NOMO-1 (cell line): Measurements from ENCODE around the gene YTHDC1.

Experiments used
- DNase-seq, 2 experiments: peaks; one replicate each; lab custom pipeline; 2025; ENCODE audit not compliant: unreplicated experiment in 2 of 2; lab: John Stamatoyannopoulos, UW

The YTHDC1 gene

GRCh38 chr4:68360231-68360968, 10.5 kb upstream of the YTHDC1 start:
- no peak for DNase-seq

GRCh38 chr4:68359508-68359907, 9.6 kb upstream of the YTHDC1 start:
- no peak for DNase-seq

- DNase-seq: no peak
Observed at GRCh38 chr4:68358988-68359387, 9.1 kb upstream of the YTHDC1 start.

GRCh38 chr4:68352791-68353190, 2.9 kb upstream of the YTHDC1 start:
- DNase-seq: no peak

- DNase-seq: peak; percentile 30 to 71
Observed at GRCh38 chr4:68349279-68349648, 626 bp downstream of the YTHDC1 start.

- no peak for DNase-seq
Observed at GRCh38 chr4:68348577-68348976, 1.3 kb downstream of the YTHDC1 start.

GRCh38 chr4:68347845-68348244, 2.0 kb downstream of the YTHDC1 start:
- DNase-seq: no peak

- no peak for DNase-seq
Observed at GRCh38 chr4:68346461-68346860, 3.4 kb downstream of the YTHDC1 start.

GRCh38 chr4:68344785-68345184, 5.1 kb downstream of the YTHDC1 start:
- DNase-seq: no peak

GRCh38 chr4:68344049-68344448, 5.8 kb downstream of the YTHDC1 start:
- no peak for DNase-seq

- DNase-seq: no peak
Observed at GRCh38 chr4:68342134-68342533, 7.8 kb downstream of the YTHDC1 start.

- no peak for DNase-seq
Observed at GRCh38 chr4:68338625-68339024, 11.3 kb downstream of the YTHDC1 start.

- DNase-seq: no peak
Observed at GRCh38 chr4:68337522-68337921, 12.4 kb downstream of the YTHDC1 start.

GRCh38 chr4:68337004-68337403, 12.9 kb downstream of the YTHDC1 start:
- DNase-seq: no peak

GRCh38 chr4:68336530-68336929, 13.4 kb downstream of the YTHDC1 start:
- DNase-seq: no peak

GRCh38 chr4:68326141-68326540, 23.7 kb downstream of the YTHDC1 start:
- no peak for DNase-seq

- no peak for DNase-seq
Observed at GRCh38 chr4:68324519-68325262, 25.2 kb downstream of the YTHDC1 start.

GRCh38 chr4:68319040-68319439, 30.9 kb downstream of the YTHDC1 start:
- no peak for DNase-seq

- no peak for DNase-seq
Observed at GRCh38 chr4:68316193-68316969, 33.5 kb downstream of the YTHDC1 start.

- DNase-seq: no peak
Observed at GRCh38 chr4:68310651-68311247, 39.1 kb downstream of the YTHDC1 start.

GRCh38 chr4:68304731-68305130, 45.2 kb downstream of the YTHDC1 start:
- no peak for DNase-seq
